ENCODE data around the gene ZC3H7A.

ZC3H7A gene

DNA sequence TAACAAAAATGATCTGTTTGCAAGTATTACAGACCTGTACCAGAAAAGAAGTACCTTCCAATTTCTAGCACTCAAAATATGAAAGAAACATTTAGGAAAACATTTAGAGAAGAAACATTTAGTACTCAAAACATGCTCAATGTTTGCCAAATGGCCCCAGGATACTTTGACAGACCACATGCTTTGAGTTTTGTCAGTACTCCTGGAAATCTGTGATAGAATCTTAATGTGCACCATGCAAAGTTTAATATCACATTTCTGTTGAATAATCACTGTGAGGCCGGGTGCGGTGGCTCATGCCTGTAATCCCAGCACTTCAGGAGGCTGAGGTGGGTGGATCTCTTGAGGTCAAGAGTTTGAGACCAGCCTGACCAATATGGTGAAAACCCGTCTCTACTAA lies 8.5 kb upstream of the ZC3H7A start:
- peak; percentile 49; the same call in 1 of the 2 replicates for TF ChIP-seq GATA2 (IDR thresholded peaks at IDR 0.05; ENCODE audit: low read depth, low read length)
- TF ChIP-seq GATA3 (IDR thresholded peaks at IDR 0.05; ENCODE audit: low read depth, low read length) = no peak

DNA sequence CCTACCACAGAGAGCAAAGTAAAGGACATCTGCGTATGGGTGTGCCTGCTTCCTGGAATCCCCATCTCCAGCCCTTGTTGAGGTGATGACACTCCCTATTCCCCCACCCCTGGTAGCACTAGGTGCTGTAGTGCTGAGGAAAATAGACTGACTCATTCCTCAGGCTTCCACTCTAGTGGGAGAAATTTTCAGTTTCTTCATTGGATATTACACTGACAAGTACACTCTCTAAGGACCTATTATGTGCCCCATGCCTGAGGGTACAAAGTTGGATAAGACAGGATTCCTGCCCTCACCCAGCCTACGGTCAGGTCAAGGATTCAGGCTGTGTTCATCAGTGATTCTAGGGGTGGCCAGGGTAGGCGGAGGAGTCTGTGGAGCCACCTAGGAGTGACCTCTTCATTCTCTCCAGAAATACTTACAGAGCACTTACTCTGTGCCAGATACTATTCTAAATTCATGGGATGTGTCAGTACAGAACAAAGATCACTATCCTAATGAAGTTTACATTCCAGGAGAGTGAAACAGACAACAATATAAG lies 4.5 kb upstream of the ZC3H7A start:
- TF ChIP-seq GATA3 (IDR thresholded peaks at IDR 0.05; ENCODE audit: low read depth, low read length) = no peak
- no peak for TF ChIP-seq GATA2 (IDR thresholded peaks at IDR 0.05; ENCODE audit: low read depth, low read length)

DNA sequence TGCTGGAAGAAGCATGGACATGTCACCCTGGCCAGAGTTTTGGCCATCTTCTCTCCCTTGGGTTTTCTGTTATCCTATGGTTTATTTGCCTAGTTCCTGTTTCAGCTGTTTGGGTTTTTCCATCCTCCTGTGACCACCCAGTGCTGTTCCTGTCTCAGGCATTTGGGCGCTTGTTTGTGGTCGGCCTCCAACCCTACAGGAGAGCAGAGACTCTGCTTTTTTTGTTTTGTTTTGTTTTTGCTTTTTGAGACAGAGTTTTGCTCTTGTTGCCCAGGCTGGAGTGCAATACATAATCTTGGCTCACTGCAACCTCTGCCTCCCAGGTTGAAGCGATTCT lies 3.3 kb upstream of the ZC3H7A start:
- no peak for TF ChIP-seq GATA2 (IDR thresholded peaks at IDR 0.05; ENCODE audit: low read depth, low read length)
- TF ChIP-seq GATA3 (IDR thresholded peaks at IDR 0.05; ENCODE audit: low read depth, low read length) = no peak

- no peak for TF ChIP-seq GATA3 (IDR thresholded peaks at IDR 0.05; ENCODE audit: low read depth, low read length)
Measured at GRCh38 chr16:11799509-11800381, 2.7 kb upstream of the ZC3H7A start.

DNA sequence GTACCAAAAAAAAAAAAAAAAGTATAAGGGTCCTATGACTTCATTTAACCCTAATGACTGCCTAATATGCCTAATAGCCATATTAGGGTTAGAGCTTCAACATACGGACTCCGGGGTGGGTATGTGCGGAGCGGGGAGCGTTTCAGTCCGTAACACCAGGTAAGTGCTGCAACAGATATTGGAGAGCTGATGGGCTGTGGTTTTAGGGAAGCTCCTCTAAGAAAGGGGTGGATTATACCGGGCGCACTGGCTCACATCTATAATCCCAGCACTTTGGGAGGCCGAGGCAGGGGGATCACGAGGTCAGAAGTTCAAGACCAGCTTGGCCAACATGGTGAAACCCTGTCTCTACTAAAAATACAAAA lies 1.9 kb upstream of the ZC3H7A start:
- TF ChIP-seq GATA2 (IDR thresholded peaks at IDR 0.05; ENCODE audit: low read depth, low read length) (no peak), GATA3 (IDR thresholded peaks at IDR 0.05; ENCODE audit: low read depth, low read length) (no peak)

- TF ChIP-seq GATA2 (IDR thresholded peaks at IDR 0.05; ENCODE audit: low read depth, low read length) (no peak), GATA3 (IDR thresholded peaks at IDR 0.05; ENCODE audit: low read depth, low read length) (no peak)
Measured at GRCh38 chr16:11797957-11798299, 870 bp upstream of the ZC3H7A start.

GRCh38 chr16:11796227-11797165 lies 562 bp downstream of the ZC3H7A start:
- TF ChIP-seq GATA3 (IDR thresholded peaks at IDR 0.05; ENCODE audit: low read depth, low read length) (no peak), GATA2 (IDR thresholded peaks at IDR 0.05; ENCODE audit: low read depth, low read length) (no peak)

- TF ChIP-seq GATA3 (IDR thresholded peaks at IDR 0.05; ENCODE audit: low read depth, low read length) (no peak), GATA2 (IDR thresholded peaks at IDR 0.05; ENCODE audit: low read depth, low read length) (no peak)
Measured at GRCh38 chr16:11795887-11796226, 1.2 kb downstream of the ZC3H7A start.

GRCh38 chr16:11794996-11795886 lies 1.8 kb downstream of the ZC3H7A start:
- TF ChIP-seq GATA2 (IDR thresholded peaks at IDR 0.05; ENCODE audit: low read depth, low read length) = no peak
- TF ChIP-seq GATA3 (IDR thresholded peaks at IDR 0.05; ENCODE audit: low read depth, low read length) = no peak

GRCh38 chr16:11794447-11794846 lies 2.6 kb downstream of the ZC3H7A start:
- TF ChIP-seq GATA2 (IDR thresholded peaks at IDR 0.05; ENCODE audit: low read depth, low read length) = no peak

- no peak for TF ChIP-seq GATA2 (IDR thresholded peaks at IDR 0.05; ENCODE audit: low read depth, low read length)
- no peak for TF ChIP-seq GATA3 (IDR thresholded peaks at IDR 0.05; ENCODE audit: low read depth, low read length)
Measured at GRCh38 chr16:11793840-11794239, 3.2 kb downstream of the ZC3H7A start.

GRCh38 chr16:11792410-11793241 lies 4.4 kb downstream of the ZC3H7A start:
- no peak for TF ChIP-seq GATA3 (IDR thresholded peaks at IDR 0.05; ENCODE audit: low read depth, low read length)
- TF ChIP-seq GATA2 (IDR thresholded peaks at IDR 0.05; ENCODE audit: low read depth, low read length) = no peak

Measured in SH-SY5Y (cell line).